Stimulated activated CD8-positive, alpha-beta memory T cell treated with anti-CD3 and anti-CD28 coated beads, Interleukin-15, amount 100 ng/mL, for 48 hours (primary cell): Measurements from ENCODE around the gene SLC4A3.

Experiments
- DNase-seq, 2 donors: peaks; one replicate each; pipeline ENCODE4 v3.0.0-alpha.2; 2020; ENCODE audit warnings: low read depth in 2 of 2

The SLC4A3 gene, protein sequence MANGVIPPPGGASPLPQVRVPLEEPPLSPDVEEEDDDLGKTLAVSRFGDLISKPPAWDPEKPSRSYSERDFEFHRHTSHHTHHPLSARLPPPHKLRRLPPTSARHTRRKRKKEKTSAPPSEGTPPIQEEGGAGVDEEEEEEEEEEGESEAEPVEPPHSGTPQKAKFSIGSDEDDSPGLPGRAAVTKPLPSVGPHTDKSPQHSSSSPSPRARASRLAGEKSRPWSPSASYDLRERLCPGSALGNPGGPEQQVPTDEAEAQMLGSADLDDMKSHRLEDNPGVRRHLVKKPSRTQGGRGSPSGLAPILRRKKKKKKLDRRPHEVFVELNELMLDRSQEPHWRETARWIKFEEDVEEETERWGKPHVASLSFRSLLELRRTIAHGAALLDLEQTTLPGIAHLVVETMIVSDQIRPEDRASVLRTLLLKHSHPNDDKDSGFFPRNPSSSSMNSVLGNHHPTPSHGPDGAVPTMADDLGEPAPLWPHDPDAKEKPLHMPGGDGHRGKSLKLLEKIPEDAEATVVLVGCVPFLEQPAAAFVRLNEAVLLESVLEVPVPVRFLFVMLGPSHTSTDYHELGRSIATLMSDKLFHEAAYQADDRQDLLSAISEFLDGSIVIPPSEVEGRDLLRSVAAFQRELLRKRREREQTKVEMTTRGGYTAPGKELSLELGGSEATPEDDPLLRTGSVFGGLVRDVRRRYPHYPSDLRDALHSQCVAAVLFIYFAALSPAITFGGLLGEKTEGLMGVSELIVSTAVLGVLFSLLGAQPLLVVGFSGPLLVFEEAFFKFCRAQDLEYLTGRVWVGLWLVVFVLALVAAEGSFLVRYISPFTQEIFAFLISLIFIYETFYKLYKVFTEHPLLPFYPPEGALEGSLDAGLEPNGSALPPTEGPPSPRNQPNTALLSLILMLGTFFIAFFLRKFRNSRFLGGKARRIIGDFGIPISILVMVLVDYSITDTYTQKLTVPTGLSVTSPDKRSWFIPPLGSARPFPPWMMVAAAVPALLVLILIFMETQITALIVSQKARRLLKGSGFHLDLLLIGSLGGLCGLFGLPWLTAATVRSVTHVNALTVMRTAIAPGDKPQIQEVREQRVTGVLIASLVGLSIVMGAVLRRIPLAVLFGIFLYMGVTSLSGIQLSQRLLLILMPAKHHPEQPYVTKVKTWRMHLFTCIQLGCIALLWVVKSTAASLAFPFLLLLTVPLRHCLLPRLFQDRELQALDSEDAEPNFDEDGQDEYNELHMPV

DNA sequence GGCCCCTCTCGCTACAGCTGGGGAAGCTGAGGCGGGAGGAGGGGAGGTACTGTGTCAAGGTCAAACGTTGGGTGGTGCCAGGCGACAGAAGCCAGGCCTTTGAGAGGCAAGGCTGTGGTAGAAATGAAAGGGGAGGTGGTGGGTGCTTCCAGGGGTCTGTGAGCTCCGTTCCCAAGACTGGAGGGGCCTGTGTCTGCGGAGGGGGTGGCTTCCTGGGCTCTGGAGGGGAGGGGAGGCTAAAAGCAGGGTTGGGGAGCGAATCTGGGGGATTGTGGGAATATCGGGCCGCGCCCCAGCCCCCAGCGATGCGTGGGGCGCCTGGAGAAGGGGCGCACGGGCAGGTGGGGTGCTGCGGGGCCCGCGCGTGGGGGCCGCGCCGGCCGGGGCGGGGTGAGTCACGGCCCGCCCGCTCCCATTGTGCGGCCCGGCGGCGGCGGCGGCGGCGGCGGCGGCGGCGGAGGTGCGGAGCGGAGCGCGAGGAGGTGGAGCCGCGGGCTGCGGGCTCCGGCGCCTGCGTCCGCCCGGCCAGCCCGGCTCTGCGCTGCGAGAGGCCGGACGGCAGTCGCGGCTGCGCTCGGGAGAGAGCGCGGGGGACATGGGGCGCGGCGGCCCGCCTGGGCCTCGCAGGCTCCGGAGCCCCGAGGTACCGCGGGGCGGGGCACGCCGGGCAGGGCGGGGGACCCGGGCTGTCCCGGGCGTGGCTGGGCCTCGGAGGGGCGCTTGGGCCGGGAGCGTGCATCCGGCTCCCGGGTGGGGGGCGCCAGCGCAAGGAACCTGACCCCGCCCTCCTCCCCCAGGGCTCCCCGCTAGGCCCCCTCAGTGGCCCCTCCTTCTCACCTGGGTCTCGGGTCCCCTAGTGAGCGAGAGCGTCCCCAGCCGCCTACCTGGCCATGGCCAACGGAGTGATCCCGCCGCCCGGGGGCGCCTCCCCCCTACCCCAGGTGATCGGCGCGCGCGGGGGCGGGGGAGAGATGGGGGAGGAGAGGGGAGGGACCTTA, at the start of gene SLC4A3:
Gene SLC4A3 (plus strand): TSS at position 528 of the 998 bp plus-strand sequence. CDS start 363 bp downstream, at position 891.
- no peak for DNase-seq

DNA sequence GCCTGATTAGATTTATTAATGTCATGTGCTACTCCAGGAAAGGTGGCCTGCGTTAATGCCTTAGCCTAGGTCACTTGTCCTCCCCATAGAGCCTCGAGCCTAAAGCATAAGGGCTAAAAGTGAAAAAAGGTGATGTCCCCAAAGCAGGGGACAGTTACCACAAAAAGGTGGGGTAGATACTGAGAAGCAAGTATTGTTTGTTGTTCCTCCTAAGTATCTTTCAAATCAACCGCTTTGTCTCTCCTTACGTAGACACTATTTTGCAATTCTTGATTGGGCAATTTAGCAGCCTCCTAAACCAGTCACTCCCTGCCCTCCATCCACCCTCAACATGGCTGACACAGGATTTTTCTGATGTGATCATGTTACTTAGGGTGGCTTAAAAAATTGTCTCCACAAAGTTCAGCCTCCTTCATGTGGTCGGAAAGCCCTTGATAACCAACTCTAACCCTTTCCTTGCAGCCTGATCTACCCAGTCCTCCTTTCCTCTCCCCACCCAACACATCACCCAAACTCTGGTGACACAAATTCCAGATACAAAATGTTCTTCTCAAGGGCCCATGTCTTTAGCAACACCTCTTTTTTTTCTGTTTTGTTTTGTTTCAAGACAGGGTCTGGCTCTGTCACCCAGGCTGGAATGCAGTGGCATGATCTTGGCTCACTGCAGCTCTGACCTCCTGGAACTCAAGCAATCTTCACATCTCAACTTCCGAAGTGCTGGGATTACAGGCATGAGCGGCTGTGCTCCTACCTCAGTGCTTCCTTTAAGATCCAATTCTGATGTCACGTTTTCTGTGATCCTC, 48.4 kb upstream of the SLC4A3 start:
- no peak for DNase-seq

DNA sequence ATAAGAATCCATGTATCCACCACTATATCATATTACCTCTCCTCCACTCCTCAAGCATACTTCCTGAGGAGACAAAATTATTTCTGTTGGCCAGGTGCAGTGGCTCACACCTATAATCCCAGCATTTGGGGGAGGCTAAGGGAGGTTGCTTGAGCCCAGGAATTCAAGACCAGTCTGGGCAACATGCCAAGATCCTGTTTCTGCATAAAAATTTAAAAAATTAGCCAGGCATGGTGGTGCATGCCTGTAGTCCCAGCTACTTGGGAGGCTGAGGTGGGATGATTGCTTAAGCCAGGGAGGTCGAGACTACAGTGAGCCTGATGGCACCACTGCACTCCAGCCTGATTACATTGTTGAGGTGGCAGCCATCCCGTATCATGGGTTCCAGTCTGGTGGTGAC, 46.1 kb upstream of the SLC4A3 start:
- no peak for DNase-seq

DNA sequence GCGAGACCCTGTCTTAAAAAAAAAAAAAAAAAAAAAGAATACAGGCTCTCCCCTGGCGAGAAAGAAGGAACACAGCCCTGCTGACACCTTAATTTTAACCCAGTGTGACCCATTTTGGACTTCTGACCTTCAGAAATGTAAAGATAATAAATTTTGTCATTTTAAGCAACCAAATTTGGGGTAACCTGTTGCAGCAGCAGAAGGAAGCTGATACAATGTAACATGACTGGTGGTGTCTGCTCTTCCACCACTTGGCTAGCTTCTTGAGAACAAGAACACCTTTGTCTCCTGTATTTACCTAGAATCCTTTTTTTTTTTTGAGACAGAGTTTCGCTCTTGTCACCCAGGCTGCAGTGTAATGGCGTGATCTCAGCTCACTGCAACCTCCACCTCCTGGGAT, 36.3 kb upstream of the SLC4A3 start:
- DNase-seq, result no peak

DNA sequence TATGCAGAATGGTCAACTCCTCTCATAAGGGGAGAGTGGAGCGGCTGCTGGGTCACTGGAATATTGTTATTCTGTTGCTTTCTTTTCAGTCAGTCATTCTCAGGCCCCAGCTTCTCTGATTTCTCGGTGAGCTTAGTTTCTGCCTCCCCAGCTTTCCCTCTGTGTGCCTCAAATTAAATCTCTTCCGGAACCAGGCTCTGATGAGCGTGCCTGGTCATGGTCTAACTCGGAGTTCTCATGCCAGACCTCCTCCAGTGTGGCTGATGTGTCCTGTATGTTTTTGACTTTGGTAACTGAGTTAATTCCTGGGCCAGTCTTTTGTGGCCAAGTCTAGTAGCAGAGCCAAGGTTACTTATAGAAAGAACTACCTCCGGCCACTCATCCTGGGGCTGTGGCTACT, 34.7 kb upstream of the SLC4A3 start:
- DNase-seq, result no peak

DNA sequence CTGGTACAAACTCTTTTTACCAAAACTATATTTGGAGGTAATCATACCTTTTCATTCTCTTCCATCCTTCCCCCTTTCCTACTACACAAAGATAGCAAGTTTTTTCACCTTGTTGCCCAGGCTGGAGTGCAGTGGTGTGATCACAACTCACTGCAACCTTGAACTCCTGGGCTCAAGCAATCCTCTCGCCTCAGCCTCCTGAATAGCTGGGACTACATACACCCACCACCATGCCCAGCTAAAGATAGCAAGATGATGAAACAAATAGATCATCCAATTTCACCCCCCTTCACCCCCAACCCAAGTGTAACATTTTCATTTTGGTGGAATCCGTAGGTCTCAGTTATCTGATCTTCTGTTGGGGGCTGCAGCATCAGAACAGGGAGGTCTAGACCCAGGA, 34.3 kb upstream of the SLC4A3 start:
- no peak for DNase-seq

DNA sequence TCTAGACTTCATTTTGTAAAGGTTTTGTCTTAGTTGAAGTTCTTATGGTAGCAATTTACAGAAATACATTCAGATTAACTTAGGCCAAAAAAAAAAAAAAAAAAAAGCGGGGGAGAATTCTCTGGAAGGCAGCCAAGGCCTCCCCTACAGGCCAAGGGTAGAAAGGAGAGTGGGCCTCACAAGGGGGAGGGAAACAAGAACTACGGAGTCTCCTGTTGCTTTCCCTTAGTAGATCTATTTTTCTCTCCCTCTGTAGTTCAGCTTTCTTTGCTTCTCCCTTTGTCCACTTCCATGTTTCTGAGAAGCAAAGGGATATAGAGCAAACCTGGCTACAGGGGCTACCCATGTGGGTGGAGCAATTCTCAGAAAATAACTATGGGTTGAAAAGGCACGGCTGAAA, 32.2 kb upstream of the SLC4A3 start:
- no peak for DNase-seq

DNA sequence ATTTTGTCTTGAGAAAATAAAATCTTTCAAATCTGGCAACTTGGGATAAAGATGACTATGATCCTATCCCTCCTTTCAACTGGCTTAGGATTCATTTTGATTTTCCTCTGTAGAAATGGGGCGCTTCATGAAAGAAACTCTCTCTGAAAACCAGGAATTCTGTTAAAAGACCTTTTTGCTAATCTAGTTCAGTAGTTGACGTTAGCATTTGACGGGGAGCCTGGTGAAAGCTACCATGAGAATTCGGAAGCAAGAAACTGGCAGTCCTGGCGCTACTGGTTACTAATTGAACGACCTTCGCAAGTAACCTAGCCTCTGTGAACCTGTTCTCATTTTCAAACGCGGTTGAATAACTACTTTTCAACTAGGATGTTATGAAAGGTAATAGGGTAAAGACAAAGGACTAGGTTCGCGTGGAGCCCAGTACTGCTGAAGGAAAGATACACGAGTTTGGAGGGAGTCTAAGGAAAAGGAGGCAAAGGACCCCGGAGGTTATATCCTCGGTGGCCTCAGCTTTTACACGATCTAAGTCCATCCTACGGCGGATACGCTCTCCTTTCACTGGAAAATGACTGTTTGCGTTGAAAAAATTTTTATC, 30.4 kb upstream of the SLC4A3 start:
- DNase-seq, result no peak

DNA sequence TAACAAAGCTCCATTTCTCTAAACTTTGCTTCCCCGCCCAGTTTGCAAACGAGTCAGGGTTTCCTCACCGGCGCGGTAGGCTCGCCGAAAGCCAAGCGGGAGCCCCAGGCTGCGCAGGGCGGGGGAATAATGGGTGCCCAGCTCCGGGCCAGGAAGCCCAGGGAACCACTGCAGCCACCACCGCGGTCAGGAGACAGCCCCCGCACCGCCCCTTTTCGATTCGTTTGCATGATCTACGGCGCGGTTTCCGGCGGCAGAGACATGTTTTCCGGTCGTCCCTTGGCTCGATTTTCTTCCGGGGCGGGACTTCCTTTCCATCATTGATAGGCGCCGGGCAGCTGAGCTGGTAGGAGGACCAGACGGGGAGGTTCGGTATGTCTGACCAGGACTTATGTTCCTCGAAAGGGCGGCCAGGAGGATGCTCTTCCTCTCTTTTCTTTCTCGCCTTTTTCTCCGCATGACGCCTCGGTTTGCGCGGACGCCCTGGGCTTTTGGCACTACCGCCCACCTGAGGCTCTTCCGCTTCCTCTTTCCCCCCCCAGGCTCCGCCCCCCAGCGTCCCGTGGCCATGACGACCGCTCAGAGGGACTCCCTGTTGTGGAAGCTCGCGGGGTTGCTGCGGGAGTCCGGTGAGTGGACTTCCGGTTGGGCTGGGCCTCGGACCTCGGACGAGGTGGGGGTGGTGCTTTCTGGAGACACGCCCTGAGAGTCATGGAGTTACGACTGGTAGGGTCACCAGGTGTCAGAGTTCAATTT, 29.7 kb upstream of the SLC4A3 start, which contains the start of gene STK11IP:
Gene STK11IP (plus strand): TSS at position 306 of the 756 bp plus-strand sequence. CDS start 263 bp downstream, at position 569.
- peak; percentile 88 to 91 for DNase-seq

DNA sequence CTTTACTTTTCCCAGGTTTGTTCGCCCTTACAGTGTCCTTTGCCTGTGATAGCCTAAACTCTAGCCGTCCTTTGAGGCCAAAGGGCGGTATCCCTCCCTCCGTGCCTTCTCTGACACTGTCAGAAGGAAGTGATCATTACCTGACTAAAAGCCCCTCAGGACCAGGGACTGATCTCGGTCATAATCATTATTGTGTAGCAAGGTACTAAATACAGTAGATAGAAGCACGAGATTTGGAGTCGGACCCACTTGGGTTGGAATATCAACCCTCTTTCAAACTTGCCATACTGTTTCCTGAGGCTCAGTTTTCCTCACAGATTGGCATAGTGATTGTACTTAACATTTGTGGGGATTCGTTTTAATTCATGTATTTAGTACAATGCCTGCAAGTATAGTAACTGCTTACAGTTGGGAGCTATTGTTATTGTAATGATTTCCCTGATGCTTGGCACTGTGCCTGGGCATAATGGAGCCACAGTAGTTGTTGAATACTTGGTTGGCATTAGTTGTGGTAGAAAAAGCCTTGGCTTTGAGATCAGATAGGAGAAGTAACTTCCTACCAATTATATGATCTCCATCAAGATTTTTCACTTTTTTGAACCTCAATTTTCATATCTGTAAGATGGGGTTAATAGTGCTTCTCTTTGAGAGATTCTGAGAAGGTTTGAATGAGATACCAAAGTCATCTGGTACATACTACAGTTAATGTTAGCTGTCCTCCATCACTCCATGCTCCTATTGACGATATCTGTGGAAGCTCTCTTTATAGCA, 28.9 kb upstream of the SLC4A3 start:
- DNase-seq, result no peak

DNA sequence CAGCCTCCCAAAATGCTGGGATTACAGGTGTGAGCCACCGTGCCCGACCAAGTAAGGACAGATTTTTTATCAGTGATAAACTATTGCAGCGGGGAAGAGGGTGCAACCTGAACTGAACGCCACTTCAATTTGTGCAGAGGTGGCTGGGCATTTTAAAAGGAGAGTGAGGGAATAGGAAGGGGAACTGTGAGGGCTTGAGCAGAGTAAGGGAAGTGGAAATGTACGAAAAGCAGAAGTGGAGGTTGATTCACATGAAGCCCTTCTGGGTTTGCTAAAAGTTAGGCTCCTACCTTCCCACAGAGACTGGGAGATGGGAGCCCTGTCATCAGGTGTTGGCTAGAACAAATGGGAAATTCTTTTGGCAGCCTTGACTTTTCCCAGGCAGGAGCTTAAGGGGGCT, 23.7 kb upstream of the SLC4A3 start:
- no peak for DNase-seq

DNA sequence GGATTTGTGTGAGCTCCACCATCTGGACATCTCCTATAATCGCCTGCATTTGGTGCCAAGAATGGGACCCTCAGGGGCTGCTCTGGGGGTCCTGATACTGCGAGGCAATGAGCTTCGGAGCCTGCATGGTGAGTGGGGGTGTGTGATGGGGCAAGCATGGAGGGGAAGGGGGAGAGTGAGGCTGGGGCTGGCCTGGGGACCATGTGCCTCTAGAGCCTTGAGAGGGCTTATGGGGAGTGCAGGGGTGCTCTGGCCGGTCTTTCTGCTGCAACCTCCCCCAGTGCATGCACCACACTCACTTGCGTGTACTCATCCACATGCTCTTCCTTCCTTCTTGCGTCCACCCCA, 21.8 kb upstream of the SLC4A3 start:
- no peak for DNase-seq

DNA sequence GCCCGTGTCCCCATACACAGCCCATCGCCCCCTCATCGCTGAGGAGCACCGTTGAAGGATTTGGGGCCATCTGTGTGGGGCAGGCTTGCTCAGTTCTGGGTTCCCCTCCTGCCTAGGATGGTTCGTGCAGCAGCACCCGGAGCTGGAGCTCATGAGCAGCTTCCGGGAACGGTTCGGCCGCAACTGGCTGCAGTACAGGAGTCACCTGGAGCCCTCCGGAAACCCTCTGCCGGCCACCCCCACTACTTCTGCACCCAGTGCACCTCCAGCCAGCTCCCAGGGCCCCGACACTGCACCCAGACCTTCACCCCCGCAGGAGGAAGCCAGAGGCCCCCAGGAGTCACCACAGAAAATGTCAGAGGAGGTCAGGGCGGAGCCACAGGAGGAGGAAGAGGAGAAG, 19.5 kb upstream of the SLC4A3 start:
- DNase-seq, result no peak

DNA sequence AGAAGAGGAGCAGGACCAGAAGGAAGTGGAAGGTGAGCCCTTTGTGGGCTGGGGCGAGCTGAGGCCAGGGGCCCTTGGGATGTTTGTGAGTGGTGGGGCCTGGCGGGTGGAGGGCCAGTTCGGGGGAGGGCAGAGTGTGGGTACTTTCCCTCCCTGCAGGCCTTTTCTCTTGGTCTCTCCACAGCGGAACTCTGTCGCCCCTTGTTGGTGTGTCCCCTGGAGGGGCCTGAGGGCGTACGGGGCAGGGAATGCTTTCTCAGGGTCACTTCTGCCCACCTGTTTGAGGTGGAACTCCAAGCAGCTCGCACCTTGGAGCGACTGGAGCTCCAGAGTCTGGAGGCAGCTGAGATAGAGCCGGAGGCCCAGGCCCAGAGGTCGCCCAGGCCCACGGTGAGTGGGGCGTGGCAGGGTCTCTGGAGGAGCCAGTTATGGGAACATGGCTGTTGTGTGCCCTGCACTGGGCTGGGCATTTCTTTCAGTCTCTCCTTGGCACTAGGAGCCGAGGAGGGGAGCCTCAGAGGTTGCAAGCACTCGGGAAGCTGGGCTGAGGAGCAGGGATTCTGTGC, 18.9 kb upstream of the SLC4A3 start:
- DNase-seq, result no peak

DNA sequence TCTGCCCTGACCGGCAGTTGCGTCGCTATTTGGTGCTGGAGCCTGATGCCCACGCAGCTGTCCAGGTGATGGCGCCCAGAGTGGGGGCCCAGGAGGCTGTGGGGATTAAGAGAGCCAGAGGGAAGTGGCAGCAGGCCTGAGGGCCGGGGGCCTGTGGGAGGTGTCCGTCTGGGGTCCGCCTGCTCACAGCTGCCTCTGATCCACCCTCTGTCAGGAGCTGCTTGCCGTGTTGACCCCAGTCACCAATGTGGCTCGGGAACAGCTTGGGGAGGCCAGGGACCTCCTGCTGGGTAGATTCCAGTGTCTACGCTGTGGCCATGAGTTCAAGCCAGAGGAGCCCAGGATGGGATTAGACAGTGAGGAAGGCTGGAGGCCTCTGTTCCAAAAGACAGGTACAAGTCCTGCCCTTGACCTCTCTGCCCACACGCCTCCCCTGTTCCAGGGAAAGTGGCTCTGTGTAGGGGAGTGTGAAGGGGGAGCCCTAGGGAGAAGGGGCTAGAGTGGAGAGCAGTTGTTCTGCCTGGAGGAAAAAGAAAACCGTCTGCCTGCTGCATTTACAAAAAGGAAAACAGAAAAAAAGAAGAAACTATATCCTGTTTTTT, 18.2 kb upstream of the SLC4A3 start:
- DNase-seq, result no peak

DNA sequence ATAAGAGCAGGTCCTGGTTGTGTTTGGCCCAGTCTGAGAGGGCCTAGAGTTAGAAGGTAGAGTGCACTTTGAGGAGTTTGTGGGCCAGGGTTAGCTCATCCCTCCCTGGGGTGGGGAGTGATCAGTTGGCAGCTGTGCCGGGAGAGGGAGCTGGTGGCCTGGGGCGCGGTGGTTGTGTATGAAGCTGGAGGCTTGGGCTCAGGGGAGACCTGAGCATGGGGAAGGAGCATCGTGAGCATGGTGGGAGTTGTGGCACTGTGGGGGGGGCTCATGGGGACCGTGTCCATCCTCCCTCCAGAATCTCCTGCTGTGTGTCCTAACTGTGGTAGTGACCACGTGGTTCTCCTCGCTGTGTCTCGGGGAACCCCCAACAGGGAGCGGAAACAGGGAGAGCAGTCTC, 16.1 kb upstream of the SLC4A3 start:
- no peak for DNase-seq

DNA sequence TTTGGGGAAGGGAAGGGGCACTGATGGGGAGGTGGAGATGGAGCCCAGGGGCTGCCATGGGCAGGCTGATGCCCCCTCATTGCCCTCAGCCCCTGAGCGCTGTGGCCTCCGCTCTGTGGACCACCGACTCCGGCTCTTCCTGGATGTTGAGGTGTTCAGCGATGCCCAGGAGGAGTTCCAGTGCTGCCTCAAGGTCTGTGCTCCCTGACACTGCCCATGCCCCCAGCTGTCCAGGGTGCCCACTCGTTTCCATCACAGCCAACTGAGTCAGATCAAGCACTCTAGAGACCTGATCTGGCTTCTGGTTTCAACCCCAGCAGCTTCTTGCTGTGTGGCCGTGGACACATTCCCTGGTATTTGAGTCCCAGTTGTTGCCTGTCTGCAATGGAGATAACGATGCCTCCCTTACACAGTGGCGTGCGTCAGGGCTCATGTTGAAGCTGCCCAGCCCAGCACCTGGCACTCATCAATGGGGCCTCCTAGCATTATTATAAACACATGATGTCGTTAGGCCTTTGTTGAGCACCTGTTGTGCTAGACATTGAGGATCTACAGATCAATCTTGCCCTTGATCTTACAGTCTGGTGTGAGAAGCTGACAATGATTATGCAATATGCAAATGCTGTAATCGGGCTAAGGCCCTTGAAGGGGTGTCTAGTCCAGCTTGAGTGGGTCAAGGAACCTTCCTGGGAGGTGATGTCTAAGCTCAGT, 15.4 kb upstream of the SLC4A3 start:
- no peak for DNase-seq
